SKM-1 (cell line): Measurements from ENCODE around the gene KCNMA1.

Experiments
- DNase-seq: peaks from one replicate; lab custom pipeline; 2025; ENCODE audit not compliant: unreplicated experiment; lab: John Stamatoyannopoulos, UW

KCNMA1 gene

GRCh38 chr10:77010430-77010829, 627.2 kb downstream of the KCNMA1 start:
- no peak for DNase-seq

- DNase-seq: no peak
Measured at GRCh38 chr10:77007834-77008233, 629.8 kb downstream of the KCNMA1 start.

GRCh38 chr10:77006836-77007511, 630.6 kb downstream of the KCNMA1 start:
- DNase-seq: no peak

- no peak for DNase-seq
Measured at GRCh38 chr10:77005871-77006270, 631.7 kb downstream of the KCNMA1 start.

GRCh38 chr10:77004917-77005564, 632.6 kb downstream of the KCNMA1 start:
- peak; percentile 7 for DNase-seq

- no peak for DNase-seq
Measured at GRCh38 chr10:77002872-77003271, 634.7 kb downstream of the KCNMA1 start.

GRCh38 chr10:77001206-77001605, 636.4 kb downstream of the KCNMA1 start:
- DNase-seq: no peak

GRCh38 chr10:76998451-76998850, 639.2 kb downstream of the KCNMA1 start:
- DNase-seq: no peak

- DNase-seq: no peak
Measured at GRCh38 chr10:76997631-76998030, 640.0 kb downstream of the KCNMA1 start.

- DNase-seq: no peak
Measured at GRCh38 chr10:76995023-76995422, 642.6 kb downstream of the KCNMA1 start.

GRCh38 chr10:76993213-76993612, 644.4 kb downstream of the KCNMA1 start:
- no peak for DNase-seq

GRCh38 chr10:76992467-76992866, 645.1 kb downstream of the KCNMA1 start:
- DNase-seq: no peak

- DNase-seq: no peak
Measured at GRCh38 chr10:76991621-76992020, 646.0 kb downstream of the KCNMA1 start.

- no peak for DNase-seq
Measured at GRCh38 chr10:76990561-76990960, 647.0 kb downstream of the KCNMA1 start.

GRCh38 chr10:76984559-76985443, 652.8 kb downstream of the KCNMA1 start:
- DNase-seq: peak; percentile 35

- DNase-seq: no peak
Measured at GRCh38 chr10:76983624-76984023, 654.0 kb downstream of the KCNMA1 start.

- DNase-seq: no peak
Measured at GRCh38 chr10:76982671-76983070, 654.9 kb downstream of the KCNMA1 start.

- DNase-seq: no peak
Measured at GRCh38 chr10:76981251-76981650, 656.4 kb downstream of the KCNMA1 start.

GRCh38 chr10:76977901-76978300, 659.7 kb downstream of the KCNMA1 start:
- no peak for DNase-seq

- DNase-seq: no peak
Measured at GRCh38 chr10:76977046-76977445, 660.6 kb downstream of the KCNMA1 start.

GRCh38 chr10:76976142-76976541, 661.5 kb downstream of the KCNMA1 start:
- no peak for DNase-seq

GRCh38 chr10:76975126-76975525, 662.5 kb downstream of the KCNMA1 start:
- DNase-seq: no peak
